M059J (cell line): ENCODE measurements around the gene FOXE3. TPM values are rescaled to one million over a fixed set of nuclear protein-coding genes. Genes with fewer than 3 reads are reported as not detected.
A peak's percentile ranks its signal among the peaks of the same experiment; 100 is the strongest.

ENCODE experiments used
- DNase-seq: peaks from one replicate; pipeline ENCODE4 v3.0.0-alpha.2; 2012; ENCODE audit warnings: low read depth
- total RNA-seq: library from RNA; depleted of rRNA; stranded (reverse); fragments of >200 nt; shearing (Covaris generic); gene quantifications from 2 replicates; pipeline ENCODE4 v1.2.3, GENCODE V29; 2014

FOXE3 gene
- total RNA-seq, 1 experiment from 2014 or later: not detected

DNA sequence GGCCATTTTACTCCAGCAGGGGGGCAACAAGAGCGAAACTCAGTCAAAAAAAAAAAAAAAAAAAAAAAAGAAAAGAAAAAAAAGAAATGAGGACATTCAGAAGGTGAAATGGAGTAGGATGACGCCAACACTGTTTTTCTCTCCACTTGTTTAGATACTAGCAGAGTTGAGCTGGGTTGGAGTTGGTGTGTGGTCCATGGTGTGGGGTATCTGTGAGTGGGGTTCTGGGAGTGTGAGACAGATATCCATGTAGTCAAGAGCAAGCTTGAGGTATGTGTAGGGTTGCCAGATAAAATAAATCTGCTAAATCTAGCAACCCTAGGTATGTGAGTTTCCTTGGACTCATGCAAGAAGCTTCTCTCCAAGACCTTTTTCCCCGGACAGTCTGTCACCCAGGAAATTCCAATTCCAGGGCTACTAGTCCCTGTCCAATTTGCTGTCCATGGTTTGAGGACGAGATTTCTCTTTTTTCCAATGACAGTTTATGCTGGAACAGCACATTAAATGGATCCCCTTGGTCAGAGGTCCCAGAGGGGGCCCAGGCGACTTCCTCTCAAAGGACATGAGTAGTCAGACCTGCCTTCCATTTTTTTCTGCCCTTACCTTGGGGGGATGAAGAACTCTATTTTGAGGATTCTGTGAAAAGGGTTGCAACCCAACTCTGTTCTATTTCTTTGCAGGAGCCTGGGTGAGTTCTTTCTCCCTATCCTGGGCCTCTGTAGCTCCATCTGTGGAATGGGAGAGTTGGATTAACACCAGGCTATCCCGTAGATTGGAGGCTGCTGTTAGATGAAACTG lies 19.6 kb downstream of the FOXE3 start:
- DNase-seq: no peak

DNA sequence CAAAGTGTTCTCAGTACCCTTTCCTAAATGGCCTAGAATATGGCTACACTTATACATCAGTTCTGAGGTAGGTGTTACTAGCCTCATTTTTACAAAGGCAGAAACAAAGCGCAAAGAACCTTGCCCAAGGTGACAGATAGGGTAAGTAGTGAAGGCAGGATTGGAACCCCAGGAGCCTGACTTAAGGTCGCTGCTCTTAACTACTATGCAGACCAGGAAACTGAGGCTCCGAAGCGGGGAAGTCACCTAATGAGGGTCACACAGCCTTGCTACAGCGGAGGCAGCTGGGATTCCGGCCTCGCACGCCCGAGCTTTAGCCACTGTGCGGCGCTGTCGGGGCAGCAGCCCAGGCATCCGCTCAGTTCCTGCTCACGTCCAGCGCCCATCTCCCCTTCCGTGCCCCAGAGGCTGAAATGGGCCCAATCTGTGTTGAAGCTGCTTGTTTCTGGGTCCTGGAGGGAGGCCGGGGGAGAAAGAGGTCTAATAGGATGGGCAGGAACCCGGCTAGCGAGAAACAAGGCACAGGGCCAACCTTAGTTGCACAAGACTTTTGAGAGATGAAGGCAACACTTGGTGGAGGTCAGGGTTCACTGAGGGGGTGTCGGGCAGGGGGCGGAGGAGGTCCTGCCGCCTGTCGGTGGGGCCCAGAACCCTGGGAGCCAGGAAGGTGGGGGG lies 20.4 kb downstream of the FOXE3 start:
- peak; percentile 73 for DNase-seq

DNA sequence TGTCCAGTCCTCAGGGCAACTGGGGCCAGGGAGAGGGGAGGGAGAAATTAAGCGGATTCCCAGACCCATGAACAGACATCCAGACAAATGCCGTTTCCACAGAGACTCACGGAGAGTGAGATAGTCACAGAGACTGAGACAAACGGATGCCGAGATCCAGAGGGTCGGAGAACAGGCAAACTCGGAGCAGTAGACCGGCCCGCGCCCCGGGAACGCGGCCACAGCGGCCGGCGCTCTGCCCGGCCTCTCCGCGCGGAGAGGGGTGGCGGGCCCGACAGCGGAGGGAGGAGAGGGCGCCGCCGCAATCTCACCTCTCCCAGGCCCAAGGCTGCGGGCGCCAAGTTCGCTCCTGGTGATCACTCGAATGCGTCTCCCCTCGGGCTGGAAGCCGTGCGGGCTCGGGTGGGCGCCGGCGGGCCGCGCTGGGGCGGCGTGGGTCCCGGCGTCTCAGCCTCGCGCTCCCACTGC lies 20.9 kb downstream of the FOXE3 start:
- DNase-seq: peak; percentile 49

DNA sequence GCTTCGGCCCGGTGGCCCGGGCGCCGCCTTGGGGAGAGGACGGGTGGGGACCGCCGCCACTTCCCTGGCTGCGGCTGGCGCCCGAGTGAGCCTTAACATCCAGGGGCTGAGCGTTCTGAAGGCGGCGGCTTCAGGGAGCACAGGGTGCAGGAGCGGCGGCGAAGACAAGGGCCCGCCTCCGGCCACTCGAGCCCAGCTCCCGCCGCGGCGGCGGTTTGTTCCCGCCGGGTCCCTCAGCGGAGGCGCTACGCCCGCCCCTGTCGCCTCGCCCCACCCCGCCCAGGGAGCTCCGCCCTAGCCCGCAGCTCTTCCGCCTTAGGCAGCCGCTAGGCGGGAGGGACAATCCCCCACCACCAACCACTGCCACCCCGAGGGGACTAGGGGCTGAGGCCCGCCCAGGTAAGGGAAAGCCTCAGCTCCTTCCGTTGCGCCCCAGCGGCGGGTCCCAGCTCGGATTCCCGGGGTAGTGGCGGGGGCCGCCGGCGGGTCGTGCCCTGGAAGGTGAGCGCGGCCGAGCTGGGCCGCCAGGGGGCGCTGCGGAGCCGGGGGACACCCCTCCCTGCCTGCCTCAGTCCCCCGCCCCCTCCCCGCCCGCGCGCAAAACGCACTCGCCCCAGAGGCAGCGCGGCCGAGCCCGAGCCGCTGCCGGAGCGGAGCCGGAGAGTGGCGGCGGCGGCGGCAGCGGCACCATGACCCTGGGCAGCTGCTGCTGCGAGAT lies 21.5 kb downstream of the FOXE3 start, which contains the start of gene FOXD2:
FOXD2 (plus strand) TSS at position 598 of the 718 bp plus-strand sequence; CDS start at position 690, 92 bp downstream.
- DNase-seq: peak; percentile 85

DNA sequence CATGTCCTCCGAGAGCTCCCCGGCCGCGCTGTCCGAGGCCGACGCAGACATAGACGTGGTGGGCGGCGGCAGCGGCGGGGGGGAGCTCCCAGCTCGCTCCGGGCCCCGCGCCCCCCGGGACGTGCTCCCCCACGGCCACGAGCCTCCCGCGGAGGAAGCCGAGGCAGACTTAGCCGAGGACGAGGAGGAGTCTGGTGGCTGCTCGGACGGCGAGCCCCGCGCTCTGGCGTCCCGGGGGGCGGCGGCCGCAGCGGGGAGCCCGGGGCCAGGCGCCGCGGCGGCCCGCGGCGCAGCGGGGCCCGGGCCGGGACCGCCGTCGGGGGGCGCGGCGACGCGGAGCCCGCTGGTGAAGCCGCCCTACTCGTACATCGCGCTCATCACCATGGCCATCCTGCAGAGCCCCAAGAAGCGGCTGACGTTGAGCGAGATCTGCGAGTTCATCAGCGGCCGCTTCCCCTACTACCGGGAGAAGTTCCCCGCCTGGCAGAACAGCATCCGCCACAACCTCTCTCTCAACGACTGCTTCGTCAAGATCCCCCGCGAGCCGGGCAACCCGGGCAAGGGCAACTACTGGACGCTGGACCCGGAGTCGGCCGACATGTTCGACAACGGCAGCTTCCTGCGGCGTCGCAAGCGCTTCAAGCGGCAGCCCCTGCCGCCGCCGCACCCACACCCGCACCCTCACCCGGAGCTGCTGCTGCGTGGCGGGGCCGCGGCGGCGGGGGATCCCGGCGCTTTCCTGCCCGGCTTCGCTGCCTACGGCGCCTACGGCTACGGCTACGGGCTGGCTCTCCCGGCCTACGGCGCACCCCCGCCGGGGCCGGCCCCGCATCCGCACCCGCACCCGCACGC lies 22.3 kb downstream of the FOXE3 start:
- DNase-seq: no peak

DNA sequence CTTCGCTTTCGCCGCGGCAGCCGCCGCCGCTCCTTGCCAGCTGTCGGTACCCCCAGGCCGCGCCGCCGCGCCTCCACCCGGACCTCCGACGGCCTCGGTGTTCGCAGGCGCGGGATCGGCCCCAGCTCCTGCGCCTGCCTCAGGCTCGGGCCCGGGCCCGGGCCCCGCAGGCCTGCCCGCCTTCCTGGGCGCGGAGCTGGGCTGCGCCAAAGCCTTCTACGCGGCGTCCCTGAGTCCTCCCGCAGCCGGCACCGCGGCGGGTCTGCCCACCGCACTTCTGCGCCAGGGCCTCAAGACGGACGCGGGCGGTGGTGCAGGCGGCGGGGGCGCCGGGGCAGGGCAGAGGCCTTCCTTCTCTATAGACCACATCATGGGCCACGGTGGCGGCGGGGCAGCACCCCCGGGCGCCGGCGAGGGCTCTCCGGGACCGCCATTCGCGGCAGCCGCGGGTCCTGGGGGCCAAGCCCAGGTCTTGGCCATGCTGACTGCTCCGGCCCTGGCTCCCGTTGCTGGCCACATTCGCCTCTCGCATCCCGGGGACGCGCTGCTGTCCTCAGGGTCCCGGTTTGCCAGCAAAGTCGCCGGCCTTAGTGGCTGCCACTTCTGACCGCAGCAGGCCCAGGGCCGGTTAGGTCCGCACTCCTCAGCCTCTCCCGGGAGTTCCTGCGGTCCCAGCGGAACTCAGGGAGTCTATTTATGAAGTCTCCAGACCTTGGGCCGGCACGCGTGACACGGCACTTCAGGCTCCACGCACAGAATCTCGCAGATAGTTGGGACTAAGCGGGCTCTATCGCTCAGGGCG lies 23.1 kb downstream of the FOXE3 start:
- no peak for DNase-seq

DNA sequence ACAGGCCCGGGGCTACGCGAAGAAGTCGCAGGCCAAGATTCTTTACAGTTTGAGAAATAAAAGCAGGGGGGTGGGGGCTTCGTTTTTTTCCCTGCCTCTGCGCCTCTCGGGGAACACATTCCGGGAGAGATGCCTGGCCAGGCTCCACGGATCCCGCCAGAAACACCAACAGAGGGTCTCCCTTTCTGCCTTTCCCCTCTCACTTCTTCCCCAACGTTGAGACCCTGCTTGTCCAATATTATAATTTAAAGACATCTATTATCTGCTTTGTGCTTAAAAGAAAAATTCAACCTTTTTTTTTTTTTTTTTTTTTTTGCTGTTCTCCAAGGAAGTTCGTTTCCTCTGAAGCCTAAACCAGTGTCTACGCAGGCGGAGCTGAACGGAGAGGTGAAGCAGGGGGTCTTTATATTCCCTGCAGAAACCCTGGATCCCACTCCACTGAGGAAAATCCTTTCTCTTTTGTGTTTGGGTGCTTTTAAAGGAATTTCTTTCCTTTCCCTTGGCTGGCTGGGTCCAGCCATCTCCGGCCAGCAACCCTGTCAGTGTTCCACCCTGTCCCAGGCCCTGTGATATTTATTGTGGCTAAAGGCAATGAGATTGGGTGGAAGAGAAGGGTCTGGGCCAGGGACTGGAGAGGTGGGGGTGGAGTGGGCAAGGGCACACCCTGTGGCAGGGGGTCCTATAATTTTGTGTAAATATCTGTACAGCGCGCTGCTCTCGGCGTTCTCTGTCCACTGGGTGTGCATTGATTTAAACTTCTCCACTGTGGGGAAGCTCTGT lies 23.9 kb downstream of the FOXE3 start:
- no peak for DNase-seq

DNA sequence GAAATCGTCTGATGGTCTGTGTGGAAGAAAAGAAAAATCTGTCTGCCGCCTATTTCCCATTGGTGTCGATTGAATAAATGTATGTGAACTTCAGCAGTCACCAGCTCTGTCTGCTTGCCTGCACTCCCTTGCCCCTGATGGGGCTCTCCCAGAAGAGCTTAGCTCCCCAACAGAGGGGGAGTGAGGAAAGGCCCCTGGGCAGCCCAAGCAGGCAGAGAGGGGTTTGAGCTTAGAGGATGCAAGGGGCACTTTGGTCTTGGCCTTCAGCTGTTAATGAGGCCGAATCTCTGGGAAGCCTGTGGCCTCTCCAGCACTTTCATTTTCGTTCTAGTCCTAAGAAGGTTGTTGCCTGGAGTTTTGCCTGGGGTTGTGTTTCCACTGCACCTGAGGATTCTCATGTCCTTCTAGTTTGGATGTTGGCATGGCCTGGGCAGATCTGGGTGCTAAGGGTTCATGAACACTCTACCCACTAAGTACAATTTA lies 24.6 kb downstream of the FOXE3 start:
- peak; percentile 39 for DNase-seq

DNA sequence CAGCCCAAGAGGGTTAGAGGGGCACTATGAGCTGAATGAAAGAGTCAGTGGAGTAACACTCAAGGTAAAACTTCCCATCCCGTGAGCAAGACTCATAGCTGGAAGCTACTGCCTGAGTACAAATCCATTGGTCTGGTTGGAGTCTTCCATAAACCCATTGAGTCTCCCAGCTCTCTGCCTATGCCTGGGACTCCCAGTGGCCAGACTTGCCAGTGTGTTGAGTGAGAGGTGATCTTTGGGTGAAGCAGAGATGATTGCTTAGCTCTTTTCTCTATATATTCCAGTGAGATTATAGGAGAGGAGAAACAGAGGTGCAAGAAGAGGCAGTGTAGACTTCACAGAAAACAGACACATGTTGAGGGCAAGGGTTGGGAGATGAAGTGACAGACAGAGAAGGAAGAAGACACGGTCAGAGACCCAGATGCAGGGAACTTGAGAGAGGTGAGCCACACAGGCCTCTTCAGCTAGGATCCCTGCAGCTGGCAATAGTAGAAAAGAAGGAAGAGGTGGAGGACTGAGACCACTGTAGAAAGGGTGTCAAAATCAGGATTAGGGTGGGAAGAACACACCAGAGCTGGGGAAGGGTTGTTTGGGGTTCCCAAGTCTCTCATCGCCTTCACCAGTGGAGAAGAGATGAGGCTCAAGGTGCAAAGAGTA lies 25.5 kb downstream of the FOXE3 start:
- no peak for DNase-seq

DNA sequence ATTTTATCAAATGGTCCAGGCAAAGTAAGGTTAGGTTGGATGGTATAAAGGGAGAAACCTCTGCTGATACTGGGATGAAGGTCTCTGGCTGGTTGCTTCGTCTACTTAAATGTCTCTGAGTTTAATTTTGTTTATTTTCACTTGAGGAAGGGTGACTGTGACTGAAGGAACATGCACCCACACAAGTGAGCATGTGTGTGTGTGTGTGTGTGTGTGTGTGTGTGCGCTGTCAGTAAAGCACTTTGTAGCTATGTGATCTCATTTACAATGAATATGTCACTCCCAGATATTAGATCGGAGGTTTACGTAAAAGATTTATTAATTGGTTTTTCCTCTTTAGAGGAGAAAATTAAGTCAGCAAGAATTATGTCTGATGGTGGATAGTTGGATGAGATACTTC lies 26.1 kb downstream of the FOXE3 start:
- DNase-seq: no peak

DNA sequence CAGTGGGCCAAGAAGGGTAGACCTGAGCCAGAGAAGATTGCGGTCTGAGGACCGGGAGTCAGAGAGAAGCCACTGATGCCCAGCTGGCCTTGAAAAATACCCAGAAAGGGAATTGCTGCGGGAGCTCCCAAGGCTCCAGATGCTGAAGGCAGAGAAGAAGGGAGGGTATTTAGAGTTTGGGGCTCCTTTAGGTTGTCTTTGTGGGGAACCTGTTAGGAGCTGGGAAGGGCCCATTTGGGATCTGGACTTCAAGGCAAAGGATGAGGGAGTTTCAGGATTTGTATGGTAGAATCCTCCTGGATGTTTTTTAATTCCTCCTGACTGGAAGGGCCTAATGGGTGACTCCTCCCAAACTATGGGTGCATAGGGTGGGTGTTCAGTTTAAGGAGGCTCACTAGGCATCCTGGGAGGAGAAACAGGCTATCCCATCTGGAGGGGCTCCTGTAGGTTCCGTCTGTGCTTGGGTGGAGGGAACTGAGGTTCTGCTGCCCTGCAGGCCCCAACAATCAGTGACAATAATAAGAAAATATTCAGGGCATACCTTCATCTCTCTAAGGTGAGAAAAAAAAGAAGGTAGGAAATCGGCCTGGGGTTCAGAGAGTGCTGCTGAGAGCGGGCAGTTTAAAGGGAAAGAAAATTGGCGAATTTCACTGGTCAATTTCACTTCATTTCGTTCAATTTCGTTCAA lies 26.9 kb downstream of the FOXE3 start:
- no peak for DNase-seq

DNA sequence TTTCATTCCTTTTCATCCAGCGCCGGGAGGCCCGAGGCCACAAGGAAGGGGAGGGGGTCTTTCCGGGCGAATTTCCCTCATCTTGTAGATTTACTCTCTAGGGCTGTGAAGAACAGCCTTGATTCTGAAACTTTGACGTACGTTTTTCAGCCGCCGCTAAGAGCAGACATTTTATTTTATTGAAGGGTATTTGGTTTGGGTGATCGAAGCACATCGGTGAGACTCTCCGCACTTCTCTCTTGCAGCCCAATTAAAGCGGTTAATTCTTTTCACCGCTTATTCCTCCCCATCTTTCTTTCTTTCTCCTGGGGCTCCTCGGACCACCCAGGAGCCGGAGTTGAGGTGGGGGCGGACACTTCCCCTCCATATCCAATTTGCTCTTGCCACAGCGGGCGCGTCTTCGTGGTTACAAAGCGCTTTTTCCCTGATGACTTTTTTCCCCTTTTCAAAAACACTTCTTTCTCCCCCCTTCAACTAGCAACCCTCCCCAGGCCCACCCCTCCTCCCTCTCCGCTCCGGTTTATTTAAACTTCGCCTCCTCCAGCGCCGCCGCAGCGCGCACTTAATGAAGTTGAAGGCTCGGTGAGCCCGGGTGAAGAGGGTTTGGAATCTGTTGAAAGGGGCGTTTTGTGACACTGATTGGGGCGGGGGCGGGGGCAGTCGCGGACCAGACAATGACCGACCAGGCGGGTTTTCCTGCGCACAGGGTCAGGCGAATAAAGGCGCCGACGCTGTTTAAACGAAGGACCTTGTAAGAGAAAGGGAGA lies 27.6 kb downstream of the FOXE3 start:
- DNase-seq: no peak

DNA sequence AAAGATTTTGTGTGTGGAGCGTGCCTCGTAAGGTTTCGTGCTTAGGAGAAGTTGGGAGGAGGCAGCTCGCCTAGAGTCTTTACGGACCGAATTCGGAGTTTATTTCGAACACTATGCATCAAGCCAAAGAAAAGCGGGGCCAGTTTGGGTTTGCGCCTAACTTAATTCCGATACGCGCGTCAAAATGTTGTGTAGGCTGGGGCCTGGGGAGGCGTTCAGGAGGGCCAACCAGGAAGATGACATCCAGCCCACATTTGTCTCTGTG lies 28.1 kb downstream of the FOXE3 start:
- DNase-seq: no peak

DNA sequence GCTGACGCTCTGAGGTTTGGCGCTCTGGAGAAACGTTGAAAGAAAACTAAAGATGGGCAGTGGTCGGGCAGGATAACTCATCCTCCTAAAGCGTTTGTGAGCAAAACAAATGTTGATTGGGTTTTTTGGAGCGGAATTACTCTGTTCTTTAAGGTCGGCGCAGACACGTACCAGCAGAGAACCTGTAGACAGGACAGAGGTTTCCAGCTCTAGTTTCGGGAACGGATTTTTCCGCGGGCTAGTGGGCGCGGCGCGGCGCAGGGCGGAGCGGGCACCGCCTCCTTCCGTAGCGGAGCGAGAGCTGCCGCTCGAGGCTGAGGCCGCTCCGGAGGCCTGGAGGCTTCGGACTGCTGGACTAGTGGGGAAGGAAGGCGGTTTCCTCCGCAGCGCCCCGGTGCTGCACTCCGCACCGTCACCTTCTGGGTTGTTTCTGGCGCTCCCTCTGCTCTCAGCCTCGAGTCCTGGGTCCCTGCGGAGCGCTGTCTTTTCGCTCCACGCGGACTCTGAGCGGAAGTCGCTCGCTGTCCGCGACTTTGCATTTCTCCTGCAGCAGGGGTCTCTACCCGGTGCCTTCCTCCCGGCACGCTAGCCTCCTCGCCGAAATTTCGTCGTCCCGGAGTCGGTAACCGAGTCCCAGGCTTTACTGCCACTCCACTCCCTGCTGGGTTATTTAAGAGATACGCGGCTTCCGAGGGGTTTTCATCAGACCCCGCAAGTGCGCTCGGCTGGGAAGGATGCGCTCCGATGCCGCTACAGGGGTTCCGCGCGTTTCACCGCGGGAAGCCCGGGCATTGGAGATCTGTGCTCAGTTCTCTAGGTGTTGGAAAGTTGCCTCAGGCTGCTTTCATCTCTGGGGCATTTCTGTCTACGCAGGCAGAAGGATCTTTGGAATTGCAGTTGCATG lies 28.7 kb downstream of the FOXE3 start:
- DNase-seq: no peak

DNA sequence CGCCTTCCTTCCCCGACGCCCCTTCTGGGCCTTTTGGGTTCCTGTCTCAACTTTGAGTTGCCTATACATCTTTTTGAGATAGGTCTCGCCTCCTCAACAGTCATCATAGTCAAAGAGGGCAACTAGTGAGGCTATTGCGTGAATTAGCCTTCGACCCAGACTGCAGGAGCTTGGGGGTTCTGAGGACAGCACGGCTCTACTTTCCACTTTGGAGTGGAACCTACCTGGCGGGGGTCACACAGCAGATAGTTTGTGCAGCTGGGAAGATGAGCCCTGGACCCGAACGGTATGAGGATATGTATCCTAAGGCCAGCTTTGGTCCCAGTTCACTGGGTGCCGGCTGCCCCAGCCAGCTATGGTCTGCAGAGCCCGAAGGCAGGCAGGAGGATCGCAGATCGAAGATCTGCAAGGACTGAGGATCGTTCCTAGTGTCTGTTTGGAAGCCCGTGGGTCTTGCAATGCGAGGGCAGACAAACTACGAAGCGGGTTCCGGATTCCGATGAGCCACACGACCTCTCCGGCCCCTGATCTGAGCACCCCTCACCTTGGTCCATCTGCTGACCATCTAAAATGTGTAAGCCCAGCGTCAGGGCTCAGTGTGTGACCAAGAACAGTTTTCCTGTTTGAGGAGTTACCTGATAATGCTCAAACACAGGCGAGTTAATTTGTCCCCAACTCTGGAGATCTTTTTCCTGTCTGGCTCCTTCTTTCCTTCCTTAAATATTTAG lies 29.9 kb downstream of the FOXE3 start:
- DNase-seq: no peak
